GM23338 (cell line): ENCODE results near the gene ITIH5. TPM values are rescaled to one million over a fixed set of nuclear protein-coding genes. Genes with fewer than 3 reads are reported as not detected.

Experiments used
- ATAC-seq: fragments of 200-7000 bp; cut with Tn5 transposase; 3 replicates; pipeline ENCODE4 v1.9.1; 2020
- DNase-seq: peaks from one replicate; pipeline ENCODE4 v3.0.0-alpha.2; 2015; ENCODE audit warnings: low spot score
- H2AFZ ChIP-seq: fragments of 200-600 bp; sonication (generic); 2 replicates; pipeline ENCODE4 v1.8.0; 2016; ENCODE audit warnings: antibody characterized with exemption, mild to moderate bottlenecking, moderate library complexity
- H3F3A ChIP-seq: fragments of 200-600 bp; sonication (generic); replicated peaks from 2 replicates; pipeline ENCODE4 v1.8.0; 2017; ENCODE audit warnings: antibody characterized with exemption, mixed run types, low read depth
- H3K27ac ChIP-seq: fragments of 200-600 bp; sonication (generic); 2 replicates; pipeline ENCODE4 v1.6.1; 2016; ENCODE audit warnings: low read depth
- H3K27me3 ChIP-seq: fragments of 200-600 bp; sonication (generic); 2 replicates; pipeline ENCODE4 v1.8.0; 2016; ENCODE audit warnings: mild to moderate bottlenecking, mixed run types, moderate library complexity; ENCODE audit not compliant: insufficient read depth
- H3K36me3 ChIP-seq: fragments of 200-600 bp; sonication (generic); 2 replicates; pipeline ENCODE4 v1.8.0; 2016; ENCODE audit warnings: mild to moderate bottlenecking; ENCODE audit not compliant: insufficient read depth
- H3K4me1 ChIP-seq: fragments of 200-600 bp; sonication (generic); 2 replicates; pipeline ENCODE4 v1.8.0; 2016; ENCODE audit warnings: mild to moderate bottlenecking, moderate library complexity; ENCODE audit not compliant: insufficient read depth
- H3K4me2 ChIP-seq: fragments of 200-600 bp; sonication (generic); 2 replicates; pipeline ENCODE4 v1.7.1; 2017; ENCODE audit warnings: mixed run types
- H3K4me3 ChIP-seq: fragments of 200-600 bp; sonication (generic); 2 replicates; pipeline ENCODE4 v1.6.1; 2016; ENCODE audit warnings: mixed run types
- H3K79me2 ChIP-seq: fragments of 200-600 bp; sonication (generic); replicated peaks from 2 replicates; pipeline ENCODE4 v1.8.0; 2017; ENCODE audit warnings: mild to moderate bottlenecking; ENCODE audit not compliant: insufficient read depth
- H3K9me2 ChIP-seq: fragments of 200-600 bp; sonication (generic); 2 replicates; pipeline ENCODE4 v1.8.0; 2017; ENCODE audit not compliant: insufficient read depth
- H4K20me1 ChIP-seq: fragments of 200-600 bp; sonication (generic); replicated peaks from 2 replicates; pipeline ENCODE4 v1.8.0; 2017; ENCODE audit warnings: mild to moderate bottlenecking; ENCODE audit not compliant: insufficient read depth
- H3K27ac Mint-ChIP-seq: 2 replicates; pipeline ENCODE4 v1.8.0; 2020; ENCODE audit warnings: inconsistent platforms, mild to moderate bottlenecking, moderate library complexity, mixed read lengths
- H3K27me3 Mint-ChIP-seq: 3 replicates; pipeline ENCODE4 v1.8.0; 2022; ENCODE audit warnings: low read depth, mild to moderate bottlenecking, moderate library complexity, mixed read lengths, inconsistent platforms; ENCODE audit not compliant: insufficient read depth, poor library complexity
- H3K36me3 Mint-ChIP-seq: 3 replicates; pipeline ENCODE4 v1.8.0; 2021; ENCODE audit warnings: low read depth, mild to moderate bottlenecking, inconsistent platforms, moderate library complexity, mixed read lengths
- H3K4me1 Mint-ChIP-seq: 3 replicates; pipeline ENCODE4 v1.8.0; 2020; ENCODE audit warnings: mild to moderate bottlenecking, inconsistent platforms, mixed read lengths
- H3K4me3 Mint-ChIP-seq: 3 replicates; pipeline ENCODE4 v1.8.0; 2021; ENCODE audit warnings: moderate library complexity, mild to moderate bottlenecking, inconsistent platforms, mixed read lengths
- H3K9me3 Mint-ChIP-seq: 3 replicates; pipeline ENCODE4 v1.8.0; 2020; ENCODE audit warnings: moderate library complexity, mild to moderate bottlenecking, inconsistent platforms, mixed read lengths
- CREB1 ChIP-seq: fragments of 250-450 bp; sonication (Bioruptor Pico); IDR thresholded peaks from 2 replicates; pipeline ENCODE4 v1.5.0; 2020; ENCODE audit warnings: low read depth, mild to moderate bottlenecking, moderate library complexity
- EZH2 ChIP-seq: fragments of 200-600 bp; sonication (generic); IDR thresholded peaks from one replicate; pipeline ENCODE4 v1.8.0; 2017; ENCODE audit warnings: antibody characterized with exemption, mild to moderate bottlenecking, low read depth; ENCODE audit not compliant: unreplicated experiment
- EZH2phosphoT487 ChIP-seq: fragments of 200-600 bp; sonication (generic); IDR thresholded peaks from one replicate; pipeline ENCODE4 v1.8.1; 2018; ENCODE audit warnings: antibody characterized with exemption; ENCODE audit not compliant: unreplicated experiment
- JUNB ChIP-seq: IDR thresholded peaks from one replicate; pipeline ENCODE4 v1.6.1; 2016; ENCODE audit warnings: antibody characterized with exemption; ENCODE audit not compliant: unreplicated experiment
- NANOG ChIP-seq: IDR thresholded peaks from 2 replicates; pipeline ENCODE4 v1.6.1; 2016; ENCODE audit warnings: antibody characterized with exemption, borderline replicate concordance
- POLR2AphosphoS5 ChIP-seq: IDR thresholded peaks from 2 replicates; pipeline ENCODE4 v1.6.1; 2016; ENCODE audit warnings: antibody characterized with exemption, low read depth
- REST ChIP-seq: IDR thresholded peaks from one replicate; pipeline ENCODE4 v1.6.1; 2018; ENCODE audit warnings: antibody characterized with exemption; ENCODE audit not compliant: unreplicated experiment
- STAT1 ChIP-seq: IDR thresholded peaks from one replicate; pipeline ENCODE4 v1.6.1; 2016; ENCODE audit warnings: antibody characterized with exemption; ENCODE audit not compliant: unreplicated experiment
- ZNF114 ChIP-seq: fragments of 250-450 bp; sonication (Bioruptor Pico); IDR thresholded peaks from 2 replicates; pipeline ENCODE4 v1.5.0; 2020; ENCODE audit warnings: mild to moderate bottlenecking, moderate library complexity
- ZNF331 ChIP-seq: fragments of 250-450 bp; sonication (Bioruptor Pico); IDR thresholded peaks from 2 replicates; pipeline ENCODE4 v1.5.0; 2020; ENCODE audit warnings: low read depth, mild to moderate bottlenecking, moderate library complexity
- polyA plus RNA-seq: library from polyadenylated mRNA; unstranded; fragments of >200 nt; fragmentation: Nextera tagmentation; extraction: Ambion mirVana; gene quantifications from 2 replicates; pipeline ENCODE4 v1.2.1, GENCODE V29; 2016
- total RNA-seq: library from RNA; depleted of rRNA; stranded (reverse); fragments of >200 nt; shearing (Covaris generic); gene quantifications from 2 replicates; pipeline ENCODE4 v1.2.3, GENCODE V29; 2014
- TF ChIP-seq, protein P1 (sequence below): fragments of 250-450 bp; sonication (Bioruptor Pico); IDR thresholded peaks from 2 replicates; pipeline ENCODE4 v1.5.0; 2020; ENCODE audit warnings: mild to moderate bottlenecking, moderate library complexity

Gene ITIH5
- total and polyA plus RNA-seq, 2 experiments from 2014 or later = 0.99 to 2.2 TPM

DNA sequence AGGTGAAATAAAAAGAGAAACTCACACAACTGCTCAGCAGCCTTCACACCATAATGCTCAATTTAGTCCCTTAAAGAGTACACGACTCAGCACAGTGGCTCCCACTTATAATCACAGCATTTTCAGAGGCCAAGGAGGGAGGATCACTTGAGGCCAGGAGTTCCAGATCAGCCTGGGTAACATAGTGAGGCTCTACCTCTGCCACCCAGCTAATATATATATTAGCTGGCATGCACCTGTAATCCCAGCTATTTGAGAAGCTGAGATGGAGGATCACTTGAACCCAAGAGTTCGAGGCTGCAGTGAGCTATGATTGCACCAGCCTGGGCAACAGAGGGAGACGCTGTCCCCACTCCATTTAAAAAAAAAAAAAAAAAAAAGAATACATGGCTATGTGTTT, 38.6 kb upstream of the ITIH5 start:
- Histone ChIP-seq H3K79me2 (no peaks in the 10 kb centered on the region), H3K36me3 (no peaks in the 10 kb centered on the region), H3K4me2 (no peak overlapping the region), H3F3A (no peaks in the 10 kb centered on the region), H3K27me3 (no peaks in the 10 kb centered on the region), H3K4me3 (no peak overlapping the region), H3K9me2 (no peaks in the 10 kb centered on the region), H3K4me1 (no peaks in the 10 kb centered on the region; the same call in 1 of the 2 replicates), H3K27ac (no peak overlapping the region), H2AFZ (no peak overlapping the region), H4K20me1 (no peaks in the 10 kb centered on the region)
- H3K27ac Mint-ChIP-seq = no peak overlapping the region
- H3K36me3 Mint-ChIP-seq = no peaks in the 10 kb centered on the region
- peaks cover 10% of the 10 kb centered on the region for H3K4me1 Mint-ChIP-seq
- no peak for TF ChIP-seq JUNB
- no peaks in the 10 kb centered on the region for H3K9me3 Mint-ChIP-seq
- no peak overlapping the region for H3K4me3 Mint-ChIP-seq
- no peak for ATAC-seq
- H3K27me3 Mint-ChIP-seq = no peaks in the 10 kb centered on the region
- DNase-seq = no peak

- Mint-ChIP-seq H3K4me1 (peaks cover 10% of the 10 kb centered on the region), H3K4me3 (no peak overlapping the region), H3K9me3 (no peaks in the 10 kb centered on the region), H3K27me3 (peaks cover 2% of the 10 kb centered on the region), H3K27ac (no peak overlapping the region), H3K36me3 (no peaks in the 10 kb centered on the region)
- H3K27ac ChIP-seq = no peak overlapping the region
- DNase-seq (no peak), ATAC-seq (no peak)
- no peaks in the 10 kb centered on the region for H3K79me2 ChIP-seq
- H3K36me3 ChIP-seq = no peaks in the 10 kb centered on the region
- H3K4me1 ChIP-seq = no peaks in the 10 kb centered on the region; the same call in 1 of the 2 replicates
- no peaks in the 10 kb centered on the region for H4K20me1 ChIP-seq
- no peak overlapping the region for H2AFZ ChIP-seq
- H3K4me3 ChIP-seq = no peak overlapping the region
- no peaks in the 10 kb centered on the region for H3K9me2 ChIP-seq
- no peak overlapping the region for H3K4me2 ChIP-seq
- no peaks in the 10 kb centered on the region for H3F3A ChIP-seq
- H3K27me3 ChIP-seq = no peaks in the 10 kb centered on the region
- TF ChIP-seq EZH2phosphoT487 (no peak), STAT1 (no peak), ZNF114 (CRISPR knock-in tag) (no peak), CREB1 (CRISPR knock-in tag) (no peak), JUNB (no peak), EZH2 (no peak), NANOG (no peak), REST (no peak), ZNF331 (no peak), POLR2AphosphoS5 (no peak)
- TF ChIP-seq, protein P1, sequence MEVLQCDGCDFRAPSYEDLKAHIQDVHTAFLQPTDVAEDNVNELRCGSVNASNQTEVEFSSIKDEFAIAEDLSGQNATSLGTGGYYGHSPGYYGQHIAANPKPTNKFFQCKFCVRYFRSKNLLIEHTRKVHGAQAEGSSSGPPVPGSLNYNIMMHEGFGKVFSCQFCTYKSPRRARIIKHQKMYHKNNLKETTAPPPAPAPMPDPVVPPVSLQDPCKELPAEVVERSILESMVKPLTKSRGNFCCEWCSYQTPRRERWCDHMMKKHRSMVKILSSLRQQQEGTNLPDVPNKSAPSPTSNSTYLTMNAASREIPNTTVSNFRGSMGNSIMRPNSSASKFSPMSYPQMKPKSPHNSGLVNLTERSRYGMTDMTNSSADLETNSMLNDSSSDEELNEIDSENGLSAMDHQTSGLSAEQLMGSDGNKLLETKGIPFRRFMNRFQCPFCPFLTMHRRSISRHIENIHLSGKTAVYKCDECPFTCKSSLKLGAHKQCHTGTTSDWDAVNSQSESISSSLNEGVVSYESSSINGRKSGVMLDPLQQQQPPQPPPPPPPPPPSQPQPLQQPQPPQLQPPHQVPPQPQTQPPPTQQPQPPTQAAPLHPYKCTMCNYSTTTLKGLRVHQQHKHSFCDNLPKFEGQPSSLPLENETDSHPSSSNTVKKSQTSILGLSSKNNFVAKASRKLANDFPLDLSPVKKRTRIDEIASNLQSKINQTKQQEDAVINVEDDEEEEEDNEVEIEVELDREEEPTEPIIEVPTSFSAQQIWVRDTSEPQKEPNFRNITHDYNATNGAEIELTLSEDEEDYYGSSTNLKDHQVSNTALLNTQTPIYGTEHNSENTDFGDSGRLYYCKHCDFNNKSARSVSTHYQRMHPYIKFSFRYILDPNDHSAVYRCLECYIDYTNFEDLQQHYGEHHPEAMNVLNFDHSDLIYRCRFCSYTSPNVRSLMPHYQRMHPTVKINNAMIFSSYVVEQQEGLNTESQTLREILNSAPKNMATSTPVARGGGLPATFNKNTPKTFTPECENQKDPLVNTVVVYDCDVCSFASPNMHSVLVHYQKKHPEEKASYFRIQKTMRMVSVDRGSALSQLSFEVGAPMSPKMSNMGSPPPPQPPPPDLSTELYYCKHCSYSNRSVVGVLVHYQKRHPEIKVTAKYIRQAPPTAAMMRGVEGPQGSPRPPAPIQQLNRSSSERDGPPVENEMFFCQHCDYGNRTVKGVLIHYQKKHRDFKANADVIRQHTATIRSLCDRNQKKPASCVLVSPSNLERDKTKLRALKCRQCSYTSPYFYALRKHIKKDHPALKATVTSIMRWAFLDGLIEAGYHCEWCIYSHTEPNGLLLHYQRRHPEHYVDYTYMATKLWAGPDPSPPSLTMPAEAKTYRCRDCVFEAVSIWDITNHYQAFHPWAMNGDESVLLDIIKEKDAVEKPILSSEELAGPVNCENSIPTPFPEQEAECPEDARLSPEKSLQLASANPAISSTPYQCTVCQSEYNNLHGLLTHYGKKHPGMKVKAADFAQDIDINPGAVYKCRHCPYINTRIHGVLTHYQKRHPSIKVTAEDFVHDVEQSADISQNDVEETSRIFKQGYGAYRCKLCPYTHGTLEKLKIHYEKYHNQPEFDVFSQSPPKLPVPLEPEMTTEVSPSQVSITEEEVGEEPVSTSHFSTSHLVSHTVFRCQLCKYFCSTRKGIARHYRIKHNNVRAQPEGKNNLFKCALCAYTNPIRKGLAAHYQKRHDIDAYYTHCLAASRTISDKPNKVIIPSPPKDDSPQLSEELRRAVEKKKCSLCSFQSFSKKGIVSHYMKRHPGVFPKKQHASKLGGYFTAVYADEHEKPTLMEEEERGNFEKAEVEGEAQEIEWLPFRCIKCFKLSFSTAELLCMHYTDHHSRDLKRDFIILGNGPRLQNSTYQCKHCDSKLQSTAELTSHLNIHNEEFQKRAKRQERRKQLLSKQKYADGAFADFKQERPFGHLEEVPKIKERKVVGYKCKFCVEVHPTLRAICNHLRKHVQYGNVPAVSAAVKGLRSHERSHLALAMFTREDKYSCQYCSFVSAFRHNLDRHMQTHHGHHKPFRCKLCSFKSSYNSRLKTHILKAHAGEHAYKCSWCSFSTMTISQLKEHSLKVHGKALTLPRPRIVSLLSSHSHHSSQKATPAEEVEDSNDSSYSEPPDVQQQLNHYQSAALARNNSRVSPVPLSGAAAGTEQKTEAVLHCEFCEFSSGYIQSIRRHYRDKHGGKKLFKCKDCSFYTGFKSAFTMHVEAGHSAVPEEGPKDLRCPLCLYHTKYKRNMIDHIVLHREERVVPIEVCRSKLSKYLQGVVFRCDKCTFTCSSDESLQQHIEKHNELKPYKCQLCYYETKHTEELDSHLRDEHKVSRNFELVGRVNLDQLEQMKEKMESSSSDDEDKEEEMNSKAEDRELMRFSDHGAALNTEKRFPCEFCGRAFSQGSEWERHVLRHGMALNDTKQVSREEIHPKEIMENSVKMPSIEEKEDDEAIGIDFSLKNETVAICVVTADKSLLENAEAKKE (CRISPR knock-in tag) = no peak
These were observed 37.6 kb upstream of the ITIH5 start for GRCh38 chr10:7704071-7705016.
